H9 (cell line): Measurements from ENCODE around the gene BMP7. TPM values are rescaled to one million over a fixed set of nuclear protein-coding genes. Genes with fewer than 3 reads are reported as not detected.

Experiments used
- DNase-seq: peaks from one replicate; pipeline ENCODE4 v3.0.0-alpha.2; 2017
- H2AFZ ChIP-seq: one replicate; pipeline ENCODE4 v1.6.1; 2013; ENCODE audit warnings: mild to moderate bottlenecking, low read length, control low read depth, moderate library complexity
- H2AK5ac ChIP-seq: 2 replicates; pipeline ENCODE4 v1.6.1; 2013; ENCODE audit warnings: low read length, control low read depth, mixed read lengths; ENCODE audit not compliant: insufficient read length
- H2BK120ac ChIP-seq: one replicate; pipeline ENCODE4 v1.6.1; 2013; ENCODE audit warnings: low read depth, mild to moderate bottlenecking, low read length, control low read depth, inconsistent platforms; ENCODE audit not compliant: poor library complexity, severe bottlenecking
- H2BK12ac ChIP-seq: 2 replicates; pipeline ENCODE4 v1.6.1; 2013; ENCODE audit warnings: low read length, control low read depth, mixed read lengths, low read depth; ENCODE audit not compliant: insufficient read length
- H2BK15ac ChIP-seq: 2 replicates; pipeline ENCODE4 v1.6.1; 2013; ENCODE audit warnings: low read depth, low read length, control low read depth
- H2BK20ac ChIP-seq: one replicate; pipeline ENCODE4 v1.6.1; 2013; ENCODE audit warnings: low read depth, mild to moderate bottlenecking, low read length, control low read depth, inconsistent platforms; ENCODE audit not compliant: poor library complexity, severe bottlenecking
- H2BK5ac ChIP-seq: 2 replicates; pipeline ENCODE4 v1.6.1; 2013; ENCODE audit warnings: low read length, control low read depth, mixed read lengths; ENCODE audit not compliant: insufficient read length
- H3K14ac ChIP-seq: 2 replicates; pipeline ENCODE4 v1.6.1; 2013; ENCODE audit warnings: low read length, control low read depth; ENCODE audit not compliant: insufficient read depth
- H3K18ac ChIP-seq: 2 replicates; pipeline ENCODE4 v1.6.1; 2013; ENCODE audit warnings: low read depth, mild to moderate bottlenecking, mixed read lengths, low read length, control low read depth; ENCODE audit not compliant: insufficient read length
- H3K23ac ChIP-seq: 2 replicates; pipeline ENCODE4 v1.6.1; 2013; ENCODE audit warnings: low read length, control low read depth, mixed read lengths, low read depth; ENCODE audit not compliant: insufficient read length
- H3K23me2 ChIP-seq: 2 replicates; pipeline ENCODE4 v1.6.1; 2013; ENCODE audit warnings: low read depth, mild to moderate bottlenecking, mixed read lengths, low read length, control low read depth; ENCODE audit not compliant: insufficient read length, poor library complexity, severe bottlenecking
- H3K27ac ChIP-seq: 2 replicates; pipeline ENCODE4 v1.5.1; 2013; ENCODE audit warnings: low read length, control low read depth, mixed read lengths, low read depth; ENCODE audit not compliant: insufficient read length
- H3K27me3 ChIP-seq: 2 replicates; pipeline ENCODE4 v1.6.1; 2013; ENCODE audit warnings: low read length, control low read depth, inconsistent platforms; ENCODE audit not compliant: insufficient read depth
- H3K4ac ChIP-seq: 2 replicates; pipeline ENCODE4 v1.6.1; 2013; ENCODE audit warnings: low read depth, mild to moderate bottlenecking, control low read depth, inconsistent platforms, low read length, moderate library complexity
- H3K4me1 ChIP-seq: 2 replicates; pipeline ENCODE4 v1.6.1; 2013; ENCODE audit warnings: low read length, control low read depth, inconsistent platforms; ENCODE audit not compliant: insufficient read depth
- H3K4me2 ChIP-seq: 2 replicates; pipeline ENCODE4 v1.6.1; 2013; ENCODE audit warnings: low read length, control low read depth, mixed read lengths; ENCODE audit not compliant: insufficient read length, insufficient read depth
- H3K56ac ChIP-seq: 2 replicates; pipeline ENCODE4 v1.6.1; 2013; ENCODE audit warnings: low read depth, mild to moderate bottlenecking, mixed read lengths, low read length, control low read depth; ENCODE audit not compliant: insufficient read length
- H3K79me1 ChIP-seq: 2 replicates; pipeline ENCODE4 v1.6.1; 2013; ENCODE audit warnings: low read depth, mild to moderate bottlenecking, moderate library complexity, low read length, control low read depth, inconsistent platforms; ENCODE audit not compliant: insufficient read depth, poor library complexity, severe bottlenecking
- H3K79me2 ChIP-seq: 2 replicates; pipeline ENCODE4 v1.6.1; 2013; ENCODE audit warnings: low read length, control low read depth, inconsistent platforms; ENCODE audit not compliant: insufficient read depth
- H3K9ac ChIP-seq: 2 replicates; pipeline ENCODE4 v1.6.1; 2013; ENCODE audit warnings: low read length, control low read depth, mixed read lengths; ENCODE audit not compliant: insufficient read length; ENCODE audit errors: extremely low read depth
- H3K9me3 ChIP-seq: one replicate; pipeline ENCODE4 v1.6.1; 2013; ENCODE audit warnings: low read depth, low read length, inconsistent platforms; ENCODE audit not compliant: control insufficient read depth
- H3T11ph ChIP-seq: one replicate; pipeline ENCODE4 v1.6.1; 2013; ENCODE audit warnings: mild to moderate bottlenecking, low read length, control low read depth, inconsistent platforms
- H4K20me1 ChIP-seq: one replicate; pipeline ENCODE4 v1.6.1; 2013; ENCODE audit not compliant: control insufficient read depth, insufficient read length, insufficient read depth
- H4K5ac ChIP-seq: 2 replicates; pipeline ENCODE4 v1.6.1; 2013; ENCODE audit warnings: low read depth, mild to moderate bottlenecking, mixed read lengths, low read length, control low read depth; ENCODE audit not compliant: insufficient read length
- H4K8ac ChIP-seq: replicated peaks from 2 replicates; pipeline ENCODE4 v1.6.1; 2013; ENCODE audit warnings: low read length, control low read depth, mixed read lengths, low read depth; ENCODE audit not compliant: insufficient read length
- H4K91ac ChIP-seq: 2 replicates; pipeline ENCODE4 v1.6.1; 2013; ENCODE audit warnings: low read depth, mild to moderate bottlenecking, moderate library complexity, mixed read lengths, low read length, control low read depth; ENCODE audit not compliant: insufficient read length
- H3K27ac Mint-ChIP-seq, 3 experiments: 2 replicates in 2 of 3; 3 replicates in 1 of 3; pipeline ENCODE4 v1.8.0; 2020 to 2021; ENCODE audit warnings: mixed read lengths in 3 of 3, mild to moderate bottlenecking in 1 of 3, moderate library complexity in 1 of 3
- H3K27me3 Mint-ChIP-seq: 2 replicates; pipeline ENCODE4 v1.8.0; 2021; ENCODE audit warnings: low read depth, mild to moderate bottlenecking, moderate library complexity, mixed read lengths
- H3K36me3 Mint-ChIP-seq, 3 experiments: 2 replicates in 2 of 3; 3 replicates in 1 of 3; pipeline ENCODE4 v1.8.0; 2020 to 2021; ENCODE audit warnings: low read depth in 3 of 3, mixed read lengths in 3 of 3; ENCODE audit not compliant: insufficient read depth in 1 of 3
- H3K4me1 Mint-ChIP-seq, 2 experiments: 2 replicates each; pipeline ENCODE4 v1.8.0; 2020; ENCODE audit warnings: mixed read lengths in 2 of 2
- H3K4me3 Mint-ChIP-seq, 2 experiments: 2 replicates in 1 of 2; 3 replicates in 1 of 2; pipeline ENCODE4 v1.8.0; 2020 to 2021; ENCODE audit warnings: mild to moderate bottlenecking in 2 of 2, mixed read lengths in 2 of 2, moderate library complexity in 1 of 2
- H3K9me3 Mint-ChIP-seq, 2 experiments: 2 replicates in 1 of 2; 3 replicates in 1 of 2; pipeline ENCODE4 v1.8.0; 2020; ENCODE audit warnings: mild to moderate bottlenecking in 2 of 2, mixed read lengths in 2 of 2, moderate library complexity in 1 of 2
- CTCF ChIP-seq: fragments of 200-600 bp; sonication (generic); conservative IDR thresholded peaks from 3 replicates; pipeline ENCODE4 v1.8.0; 2021; ENCODE audit warnings: antibody characterized with exemption, mild to moderate bottlenecking
- WGBS: extraction: QIAGEN DNeasy Blood & Tissue Kit; methylation state at CpG from one replicate; pipeline ENCODE4 v1.1.7; 2013; ENCODE audit warnings: missing lambda C conversion rate, low lambda C conversion rate, mixed read lengths; ENCODE audit not compliant: insufficient read length; ENCODE audit errors: extremely low coverage; 5-methylcytosine and 5-hydroxymethylcytosine counted together
- total RNA-seq: library from RNA; stranded (reverse); gene quantifications from 2 replicates; pipeline ENCODE4 v1.2.1, GENCODE V29; 2021

Gene BMP7
- total RNA-seq, 1 experiment from 2014 or later = 17.7 TPM

DNA sequence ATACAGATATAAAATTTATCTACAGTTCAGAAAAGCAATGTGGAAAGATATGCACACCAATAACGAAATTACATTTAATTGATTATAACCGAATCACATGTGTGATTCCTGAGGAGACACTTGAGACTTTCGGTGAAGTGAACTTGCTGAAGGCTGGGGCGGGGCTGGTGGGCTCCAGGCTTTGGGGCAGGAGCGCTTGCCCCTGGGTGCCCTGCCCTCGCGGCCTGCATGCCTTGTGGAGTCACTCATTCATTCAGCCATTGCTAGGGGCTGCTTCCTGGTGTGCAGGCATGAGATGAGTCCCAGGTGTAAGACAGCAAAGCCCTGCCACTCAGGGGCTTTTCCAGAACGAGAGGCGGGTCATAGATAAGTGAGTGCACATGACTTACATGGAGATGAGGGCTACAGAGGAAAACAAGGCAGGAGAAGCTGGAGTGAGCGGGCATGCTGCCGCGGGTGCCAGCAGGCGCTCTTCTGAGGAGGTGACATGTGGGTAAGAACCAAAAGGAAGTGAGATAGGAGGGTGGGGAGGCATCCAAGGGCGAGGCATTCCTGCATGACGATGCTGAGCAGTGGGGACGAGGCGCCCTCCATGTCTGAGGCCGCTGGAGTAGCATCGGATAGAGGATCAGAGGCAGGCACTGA, 88.7 kb downstream of the BMP7 start:
- no peaks in the 10 kb centered on the region for H3K79me2 ChIP-seq
- H3K9ac ChIP-seq = no peak overlapping the region
- H3K56ac ChIP-seq = no peak overlapping the region
- H4K20me1 ChIP-seq = no peaks in the 10 kb centered on the region
- no peak overlapping the region for H3T11ph ChIP-seq
- WGBS = no CpG with 5 or more reads among the region's 19 CpGs
- H4K5ac ChIP-seq = no peak overlapping the region
- H4K8ac ChIP-seq = no peak overlapping the region
- no peak overlapping the region for H2BK5ac ChIP-seq
- H2AFZ ChIP-seq = no peak overlapping the region
- H2BK12ac ChIP-seq = no peak overlapping the region
- no peak overlapping the region for H3K4me2 ChIP-seq
- H3K79me1 ChIP-seq = no peaks in the 10 kb centered on the region
- no peaks in the 10 kb centered on the region for H3K27me3 ChIP-seq
- H3K27ac Mint-ChIP-seq = peak overlapping the region; percentile 3 to 84 (median 20); a peak in 3 of 7 replicates
- no peaks in the 10 kb centered on the region for H3K9me3 ChIP-seq
- H3K23ac ChIP-seq = no peak overlapping the region
- no peak for TF ChIP-seq CTCF
- H2AK5ac ChIP-seq = no peak overlapping the region
- H4K91ac ChIP-seq = no peak overlapping the region
- H3K36me3 Mint-ChIP-seq = no peaks in the 10 kb centered on the region; a peak in 2 of 7 replicates
- no peak overlapping the region; the same call in 1 of the 2 replicates for H3K14ac ChIP-seq
- no peaks in the 10 kb centered on the region for H3K27me3 Mint-ChIP-seq
- no peaks in the 10 kb centered on the region for H3K9me3 Mint-ChIP-seq
- 0 out of 2 replicates have a peak overlapping the region, but pooled peaks have one; percentile 5 for H2BK15ac ChIP-seq
- H3K4ac ChIP-seq = no peak overlapping the region
- no peak overlapping the region for H2BK120ac ChIP-seq
- H3K23me2 ChIP-seq = no peaks in the 10 kb centered on the region
- no peak overlapping the region for H3K18ac ChIP-seq
- no peak overlapping the region for H2BK20ac ChIP-seq
- peak overlapping the region in 1 of 2 experiments; percentile 25; a peak in 1 of 5 replicates for H3K4me3 Mint-ChIP-seq
- no peak overlapping the region for H3K27ac ChIP-seq
- peaks cover 40 to 47% of the 10 kb centered on the region in 2 experiments for H3K4me1 Mint-ChIP-seq
- H3K4me1 ChIP-seq = no peaks in the 10 kb centered on the region; the same call in 1 of the 2 replicates
- no peak for DNase-seq
